Cardiac fibroblast (primary cell): ENCODE data around the gene ACSF3.

ENCODE experiments used
- DNase-seq, 2 donors: peaks; one replicate each; pipeline versions ENCODE4 v3.0.0 to v3.0.0-alpha.2; 2010; ENCODE audit warnings: low read depth in 2 of 2
- H3K4me3 ChIP-seq, 2 donors: replicated peaks in 1 of 2; 1 replicate in 1 of 2; 2 replicates in 1 of 2; pipeline ENCODE4 v1.5.1; 2011; ENCODE audit warnings: low read depth in 2 of 2, low read length in 2 of 2, mild to moderate bottlenecking in 2 of 2, moderate library complexity in 1 of 2
- CTCF ChIP-seq: IDR thresholded peaks from one replicate; pipeline ENCODE4 v1.5.1; 2011; ENCODE audit warnings: low read depth, mild to moderate bottlenecking, low read length, inconsistent platforms

Gene ACSF3

GRCh38 chr16:89055894-89056555 lies 37.6 kb upstream of the ACSF3 start:
- DNase-seq, result no peak
- no peak overlapping the region for H3K4me3 ChIP-seq
- no peak for TF ChIP-seq CTCF

GRCh38 chr16:89056592-89056991 lies 37.1 kb upstream of the ACSF3 start:
- DNase-seq, result no peak
- H3K4me3 ChIP-seq, result no peak overlapping the region
- no peak for TF ChIP-seq CTCF

- TF ChIP-seq CTCF, result no peak
- no peak overlapping the region for H3K4me3 ChIP-seq
- DNase-seq, result no peak
Measured at GRCh38 chr16:89057738-89058137, 35.9 kb upstream of the ACSF3 start.

GRCh38 chr16:89058812-89059211 lies 34.8 kb upstream of the ACSF3 start:
- DNase-seq, result no peak
- no peak overlapping the region for H3K4me3 ChIP-seq
- TF ChIP-seq CTCF, result no peak

GRCh38 chr16:89060207-89060794 lies 33.4 kb upstream of the ACSF3 start:
- no peak for TF ChIP-seq CTCF
- DNase-seq, result no peak
- H3K4me3 ChIP-seq, result no peak overlapping the region

GRCh38 chr16:89061086-89061485 lies 32.6 kb upstream of the ACSF3 start:
- H3K4me3 ChIP-seq, result no peak overlapping the region
- no peak for TF ChIP-seq CTCF
- DNase-seq, result no peak
